ENCODE measurements around the gene DNASE1L2. TPM values are rescaled to one million over a fixed set of nuclear protein-coding genes. Genes with fewer than 3 reads are reported as not detected.

The DNASE1L2 gene
- total RNA-seq, 4 donors from 2014 or later = 17.0 to 72.6 (median 42.8) TPM

DNA sequence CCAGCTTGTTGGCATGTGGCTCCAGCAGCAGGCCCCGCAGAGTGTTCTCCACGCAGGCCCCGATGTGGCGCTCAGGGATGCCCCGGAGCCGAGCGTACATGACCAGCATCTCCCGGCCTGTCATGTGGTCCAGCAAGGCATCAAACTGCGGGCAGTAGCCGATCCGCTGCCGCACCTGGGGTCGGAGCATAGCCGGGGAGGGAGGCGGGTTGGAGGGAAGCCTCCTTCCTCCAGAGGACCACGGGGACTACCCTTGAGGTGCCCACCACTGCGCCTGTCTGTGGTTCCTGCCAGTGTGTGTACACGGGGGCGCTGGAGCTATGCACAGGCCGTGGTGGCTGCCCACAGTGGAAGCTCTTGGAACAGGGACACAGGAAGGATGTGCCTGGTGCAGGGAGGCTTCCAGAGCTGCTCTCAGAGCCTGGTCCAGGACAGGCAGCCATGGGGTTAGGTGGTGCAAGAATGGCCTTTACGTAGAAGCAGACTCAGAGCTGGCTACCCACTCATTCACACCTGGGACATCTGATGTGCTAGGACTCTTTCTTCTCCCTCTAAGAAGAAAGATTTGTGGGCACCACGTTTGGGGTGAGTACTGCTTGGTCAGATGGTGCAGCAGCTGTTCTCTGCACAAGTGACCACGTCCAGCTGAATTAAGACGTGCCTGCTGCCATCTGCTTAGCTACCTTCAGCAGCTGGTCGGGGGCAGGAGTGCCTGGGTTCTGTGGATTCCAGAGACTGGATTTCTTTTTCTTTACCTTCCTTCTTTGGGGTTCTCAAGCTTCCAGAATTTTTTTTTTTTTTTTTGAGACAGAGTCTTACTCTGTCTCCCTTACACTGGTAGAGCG is 42.9 kb downstream of the DNASE1L2 start:
- H3K36me3 ChIP-seq = peaks cover 19% of the 10 kb centered on the region
- H3K27ac ChIP-seq = no peak overlapping the region
- no peaks in the 10 kb centered on the region for H3K4me1 ChIP-seq
- H3K27me3 ChIP-seq = no peaks in the 10 kb centered on the region
- no peak overlapping the region for H3K4me3 ChIP-seq
- 91% methylated on average over 15 of the region's 26 CpGs for WGBS
- no peaks in the 10 kb centered on the region for H3K9me3 ChIP-seq
- no peak for DNase-seq (ENCODE audit: low spot score in 2 of 2)
- no peak for TF ChIP-seq EP300 (IDR thresholded peaks at IDR 0.05)
- TF ChIP-seq POLR2A (IDR thresholded peaks at IDR 0.05) = no peak
- TF ChIP-seq, protein P1, sequence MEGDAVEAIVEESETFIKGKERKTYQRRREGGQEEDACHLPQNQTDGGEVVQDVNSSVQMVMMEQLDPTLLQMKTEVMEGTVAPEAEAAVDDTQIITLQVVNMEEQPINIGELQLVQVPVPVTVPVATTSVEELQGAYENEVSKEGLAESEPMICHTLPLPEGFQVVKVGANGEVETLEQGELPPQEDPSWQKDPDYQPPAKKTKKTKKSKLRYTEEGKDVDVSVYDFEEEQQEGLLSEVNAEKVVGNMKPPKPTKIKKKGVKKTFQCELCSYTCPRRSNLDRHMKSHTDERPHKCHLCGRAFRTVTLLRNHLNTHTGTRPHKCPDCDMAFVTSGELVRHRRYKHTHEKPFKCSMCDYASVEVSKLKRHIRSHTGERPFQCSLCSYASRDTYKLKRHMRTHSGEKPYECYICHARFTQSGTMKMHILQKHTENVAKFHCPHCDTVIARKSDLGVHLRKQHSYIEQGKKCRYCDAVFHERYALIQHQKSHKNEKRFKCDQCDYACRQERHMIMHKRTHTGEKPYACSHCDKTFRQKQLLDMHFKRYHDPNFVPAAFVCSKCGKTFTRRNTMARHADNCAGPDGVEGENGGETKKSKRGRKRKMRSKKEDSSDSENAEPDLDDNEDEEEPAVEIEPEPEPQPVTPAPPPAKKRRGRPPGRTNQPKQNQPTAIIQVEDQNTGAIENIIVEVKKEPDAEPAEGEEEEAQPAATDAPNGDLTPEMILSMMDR (IDR thresholded peaks at IDR 0.05) = no peak
- no peak for TF ChIP-seq POLR2AphosphoS5 (IDR thresholded peaks at IDR 0.05)

DNA sequence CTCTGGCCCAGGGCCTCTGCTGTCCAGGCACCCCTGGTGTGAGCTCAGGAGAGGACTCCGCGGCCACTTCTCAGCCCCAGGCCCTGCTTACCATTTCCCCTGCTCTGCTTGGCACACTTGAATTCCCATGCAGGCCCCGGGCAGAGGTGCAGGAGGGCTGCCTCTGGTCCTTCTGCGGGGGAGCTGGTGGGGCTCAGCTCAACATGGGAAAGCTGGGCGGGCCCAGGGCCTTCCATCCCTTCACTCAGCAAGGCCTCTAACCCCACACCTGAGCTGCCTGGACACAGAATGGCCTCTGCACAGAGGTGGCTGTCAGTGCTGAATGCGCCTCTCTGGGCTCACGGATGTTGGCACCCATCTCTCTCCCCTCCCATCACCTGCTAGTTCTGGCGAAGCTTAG is 44.2 kb downstream of the DNASE1L2 start:
- 93% methylated on average over 8 of the region's 8 CpGs for WGBS
- Histone ChIP-seq H3K36me3 (peaks cover 19% of the 10 kb centered on the region), H3K4me3 (no peak overlapping the region), H3K4me1 (no peaks in the 10 kb centered on the region), H3K27ac (no peak overlapping the region), H3K9me3 (no peaks in the 10 kb centered on the region), H3K27me3 (no peaks in the 10 kb centered on the region)
- TF ChIP-seq POLR2AphosphoS5 (IDR thresholded peaks at IDR 0.05) = no peak
- no peak for TF ChIP-seq POLR2A (IDR thresholded peaks at IDR 0.05)
- TF ChIP-seq, protein P1 (IDR thresholded peaks at IDR 0.05) = no peak
- no peak for TF ChIP-seq EP300 (IDR thresholded peaks at IDR 0.05)
- DNase-seq (ENCODE audit: low spot score in 2 of 2) = no peak

DNA sequence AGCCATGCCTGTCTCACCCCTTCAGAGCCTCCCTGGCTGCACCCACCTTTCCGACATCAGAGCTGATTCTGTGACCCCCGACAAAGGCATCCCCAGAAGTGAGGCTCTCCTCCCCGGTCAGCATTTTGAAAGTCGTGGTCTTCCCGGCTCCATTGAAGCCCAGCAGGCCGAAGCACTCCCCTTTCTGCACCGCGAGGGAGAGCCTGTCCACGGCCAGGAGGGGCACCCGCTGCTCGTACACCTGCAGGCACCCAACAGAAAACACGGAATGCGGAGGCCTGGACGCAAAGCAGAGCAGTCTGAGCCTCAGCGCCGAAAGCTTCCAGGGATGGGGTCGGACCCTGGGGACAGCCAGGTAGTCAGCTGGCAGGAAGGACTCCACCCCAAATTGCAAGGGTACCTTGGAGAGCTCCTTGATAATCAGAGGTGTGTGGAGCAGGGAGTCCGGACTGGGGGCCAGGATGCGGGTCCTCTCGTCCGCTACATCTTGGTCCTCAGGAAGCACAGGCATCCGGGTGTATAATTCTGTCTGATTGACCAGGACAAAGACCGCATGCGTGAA is 44.8 kb downstream of the DNASE1L2 start:
- Histone ChIP-seq H3K9me3 (no peaks in the 10 kb centered on the region), H3K4me1 (no peaks in the 10 kb centered on the region), H3K36me3 (peaks cover 19% of the 10 kb centered on the region), H3K27ac (no peak overlapping the region), H3K4me3 (no peak overlapping the region), H3K27me3 (no peaks in the 10 kb centered on the region)
- TF ChIP-seq POLR2A (IDR thresholded peaks at IDR 0.05) (no peak), POLR2AphosphoS5 (IDR thresholded peaks at IDR 0.05) (no peak), EP300 (IDR thresholded peaks at IDR 0.05) (no peak)
- TF ChIP-seq, protein P1 (IDR thresholded peaks at IDR 0.05) = no peak
- DNase-seq (ENCODE audit: low spot score in 2 of 2) = no peak
- WGBS = 92% methylated on average over 10 of the region's 24 CpGs

DNA sequence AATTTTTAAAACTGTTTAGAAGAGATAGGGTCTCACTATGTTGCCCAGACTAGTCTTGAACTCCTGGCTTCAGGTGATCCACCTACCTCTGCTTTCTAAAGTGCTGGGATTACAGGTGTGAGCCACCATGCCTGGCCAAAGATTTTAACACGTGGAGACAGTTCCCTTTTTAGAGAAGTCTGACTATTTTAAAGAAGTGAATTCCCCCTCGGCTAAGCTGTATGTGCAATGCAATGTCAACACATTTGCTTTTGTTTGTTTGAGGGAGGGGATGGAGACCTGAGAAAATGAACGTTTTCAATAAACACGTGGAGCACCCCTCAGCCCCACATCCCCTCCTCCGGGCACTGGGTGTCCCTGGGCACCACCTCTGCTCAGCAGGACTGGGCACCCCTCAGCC is 46.0 kb downstream of the DNASE1L2 start:
- no peak overlapping the region for H3K27ac ChIP-seq
- no peak for DNase-seq (ENCODE audit: low spot score in 2 of 2)
- H3K36me3 ChIP-seq = peaks cover 19% of the 10 kb centered on the region
- TF ChIP-seq POLR2A (IDR thresholded peaks at IDR 0.05) = no peak
- no peaks in the 10 kb centered on the region for H3K27me3 ChIP-seq
- no peaks in the 10 kb centered on the region for H3K4me1 ChIP-seq
- no peaks in the 10 kb centered on the region for H3K9me3 ChIP-seq
- WGBS = 81% methylated on average over 5 of the region's 5 CpGs
- no peak overlapping the region for H3K4me3 ChIP-seq

DNA sequence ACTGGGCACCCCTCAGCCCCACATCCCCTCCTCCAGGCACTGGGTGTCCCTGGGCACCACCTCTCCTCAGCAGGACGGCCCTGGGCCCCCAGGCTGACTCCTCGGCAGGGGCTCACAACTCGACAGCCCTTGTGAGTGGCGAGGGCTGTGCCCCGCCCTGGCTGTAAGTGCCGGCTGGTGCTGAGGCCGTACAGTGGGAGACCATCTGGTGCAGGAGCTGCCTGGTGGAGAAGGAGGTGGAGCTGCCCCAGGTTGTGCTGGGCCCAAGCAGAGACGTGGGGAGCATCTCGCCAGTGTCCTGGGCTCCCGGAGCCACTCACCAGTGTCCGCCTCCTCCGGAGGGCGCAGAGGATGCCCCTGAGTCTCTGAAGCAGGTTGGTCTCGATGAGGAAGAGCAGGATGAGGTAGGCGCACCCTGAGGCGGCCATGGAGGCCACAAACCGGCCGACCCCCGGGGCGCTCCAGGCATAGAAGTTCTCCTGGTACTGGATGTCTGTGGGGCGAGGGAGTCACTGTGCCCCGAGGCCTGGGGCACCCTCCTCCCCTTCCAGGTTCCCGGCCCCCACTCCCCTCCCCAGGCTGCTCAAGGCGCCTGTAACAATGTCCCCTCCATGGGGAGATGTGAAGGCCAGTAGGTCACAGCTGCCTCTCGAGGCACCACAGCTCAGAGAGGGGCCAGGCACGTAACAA is 46.8 kb downstream of the DNASE1L2 start:
- no peaks in the 10 kb centered on the region for H3K9me3 ChIP-seq
- no peaks in the 10 kb centered on the region for H3K27me3 ChIP-seq
- no peaks in the 10 kb centered on the region for H3K4me1 ChIP-seq
- no peak for DNase-seq (ENCODE audit: low spot score in 2 of 2)
- H3K36me3 ChIP-seq = peaks cover 15% of the 10 kb centered on the region
- WGBS = no CpG with 5 or more reads among the region's 26 CpGs
- H3K4me3 ChIP-seq = no peak overlapping the region
- no peak overlapping the region for H3K27ac ChIP-seq
- TF ChIP-seq, protein P1 (IDR thresholded peaks at IDR 0.05) = no peak
- TF ChIP-seq POLR2AphosphoS5 (IDR thresholded peaks at IDR 0.05) (no peak), EP300 (IDR thresholded peaks at IDR 0.05) (no peak), POLR2A (IDR thresholded peaks at IDR 0.05) (no peak)

Measured in suprapubic skin (tissue), 4 donors.